GM15510 (cell line): Measurements from ENCODE around the gene MND1.

Source experiments
- POLR2A ChIP-seq: IDR thresholded peaks from 3 replicates; pipeline ENCODE4 v1.6.1; 2011; ENCODE audit warnings: borderline replicate concordance; ENCODE audit not compliant: insufficient read length; ENCODE audit errors: extremely low read depth

MND1 gene

GRCh38 chr4:153335665-153336064, 8.8 kb upstream of the MND1 start:
- TF ChIP-seq POLR2A, result no peak

- TF ChIP-seq POLR2A, result no peak
These were observed 6.8 kb upstream of the MND1 start for GRCh38 chr4:153337686-153338085.

- no peak for TF ChIP-seq POLR2A
These were observed 2.9 kb upstream of the MND1 start for GRCh38 chr4:153341575-153342090.

GRCh38 chr4:153342751-153343552, 1.5 kb upstream of the MND1 start:
- no peak for TF ChIP-seq POLR2A

- TF ChIP-seq POLR2A, result no peak
These were observed 809 bp downstream of the MND1 start for GRCh38 chr4:153345012-153345981.

GRCh38 chr4:153346031-153346430, 1.5 kb downstream of the MND1 start:
- no peak for TF ChIP-seq POLR2A

GRCh38 chr4:153346563-153346962, 2.1 kb downstream of the MND1 start:
- no peak for TF ChIP-seq POLR2A

- no peak for TF ChIP-seq POLR2A
These were observed 2.6 kb downstream of the MND1 start for GRCh38 chr4:153347117-153347516.

GRCh38 chr4:153348006-153348405, 3.5 kb downstream of the MND1 start:
- TF ChIP-seq POLR2A, result no peak

GRCh38 chr4:153349206-153349805, 4.8 kb downstream of the MND1 start:
- TF ChIP-seq POLR2A, result no peak

GRCh38 chr4:153362184-153362583, 17.7 kb downstream of the MND1 start:
- no peak for TF ChIP-seq POLR2A

GRCh38 chr4:153364061-153364460, 19.6 kb downstream of the MND1 start:
- no peak for TF ChIP-seq POLR2A

GRCh38 chr4:153365003-153365402, 20.5 kb downstream of the MND1 start:
- TF ChIP-seq POLR2A, result no peak

GRCh38 chr4:153366486-153366885, 22.0 kb downstream of the MND1 start:
- TF ChIP-seq POLR2A, result no peak

- TF ChIP-seq POLR2A, result no peak
These were observed 22.6 kb downstream of the MND1 start for GRCh38 chr4:153367092-153367491.
